ENCODE data around the gene TMEM181.
"Not testable (repeated sequence)": the region's sequence is repeated elsewhere in the genome, so short reads cannot be mapped to it uniquely, and the experiment has no call there.

TMEM181 gene

DNA sequence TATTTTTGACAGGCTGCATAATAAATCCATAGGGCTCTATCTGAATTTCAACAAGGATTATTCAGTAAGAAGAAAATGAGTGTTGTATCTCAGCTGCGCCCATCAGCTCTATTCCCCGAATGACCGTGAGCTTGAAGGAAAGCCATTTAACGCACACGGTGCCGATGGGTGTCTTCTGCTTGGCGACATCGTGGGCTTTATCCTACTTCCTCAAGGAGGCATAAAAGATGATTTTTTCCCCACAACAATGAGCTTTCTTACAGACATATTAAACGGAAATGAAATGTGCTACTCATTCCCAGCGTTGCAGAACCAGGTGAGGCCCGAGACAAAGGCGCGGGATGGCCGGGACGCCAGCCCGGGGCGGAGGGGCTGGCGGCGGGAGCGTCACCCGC lies 83.9 kb downstream of the TMEM181 start:
- DNase-seq: no peak

DNA sequence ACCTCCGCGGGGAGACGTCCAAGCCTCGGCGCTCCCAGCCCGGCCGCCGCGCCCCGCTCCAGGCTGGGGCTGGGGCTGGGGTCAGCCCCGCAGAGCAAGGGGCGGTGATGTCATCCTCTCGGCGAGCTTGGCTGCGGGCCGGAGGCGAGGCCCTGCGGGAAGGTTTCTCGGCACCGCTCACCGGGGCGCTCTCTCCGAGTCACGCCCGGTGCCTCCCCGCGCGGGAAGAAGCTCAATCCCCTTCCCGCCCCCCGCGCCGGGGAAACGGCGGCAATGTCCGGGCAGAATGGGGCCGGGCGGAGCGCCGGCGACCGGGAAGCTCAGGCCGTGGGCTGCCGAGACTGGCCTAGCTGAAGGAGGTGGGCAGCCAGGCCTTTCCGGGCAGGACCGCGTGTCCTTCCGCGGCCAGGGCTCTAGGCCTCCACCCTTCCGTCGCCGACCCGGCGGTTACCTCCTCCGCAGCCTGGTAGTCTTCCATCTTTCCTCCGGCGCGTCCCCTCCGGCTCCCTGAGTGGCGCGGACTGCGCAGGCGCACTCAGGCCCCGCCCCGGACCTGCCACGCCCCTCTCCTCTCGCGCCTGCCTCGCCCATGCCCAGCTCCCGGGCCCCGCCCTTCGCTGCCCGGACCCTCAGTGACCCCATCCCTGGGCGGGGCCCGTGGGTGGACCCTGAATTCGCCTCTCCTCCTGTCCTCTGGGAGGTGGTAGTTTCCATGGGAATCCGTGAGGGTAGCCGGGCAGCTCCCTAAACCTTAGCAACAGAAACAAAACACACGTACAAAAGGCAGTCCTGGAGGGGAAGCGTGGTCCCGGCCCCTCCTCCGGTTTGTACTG lies 84.6 kb downstream of the TMEM181 start, which contains the start of gene DYNLT1:
Gene DYNLT1 (minus strand): TSS at position 513 of the 833 bp plus-strand sequence. CDS start 35 bp downstream, at position 478.
- DNase-seq: peak; percentile 88

DNA sequence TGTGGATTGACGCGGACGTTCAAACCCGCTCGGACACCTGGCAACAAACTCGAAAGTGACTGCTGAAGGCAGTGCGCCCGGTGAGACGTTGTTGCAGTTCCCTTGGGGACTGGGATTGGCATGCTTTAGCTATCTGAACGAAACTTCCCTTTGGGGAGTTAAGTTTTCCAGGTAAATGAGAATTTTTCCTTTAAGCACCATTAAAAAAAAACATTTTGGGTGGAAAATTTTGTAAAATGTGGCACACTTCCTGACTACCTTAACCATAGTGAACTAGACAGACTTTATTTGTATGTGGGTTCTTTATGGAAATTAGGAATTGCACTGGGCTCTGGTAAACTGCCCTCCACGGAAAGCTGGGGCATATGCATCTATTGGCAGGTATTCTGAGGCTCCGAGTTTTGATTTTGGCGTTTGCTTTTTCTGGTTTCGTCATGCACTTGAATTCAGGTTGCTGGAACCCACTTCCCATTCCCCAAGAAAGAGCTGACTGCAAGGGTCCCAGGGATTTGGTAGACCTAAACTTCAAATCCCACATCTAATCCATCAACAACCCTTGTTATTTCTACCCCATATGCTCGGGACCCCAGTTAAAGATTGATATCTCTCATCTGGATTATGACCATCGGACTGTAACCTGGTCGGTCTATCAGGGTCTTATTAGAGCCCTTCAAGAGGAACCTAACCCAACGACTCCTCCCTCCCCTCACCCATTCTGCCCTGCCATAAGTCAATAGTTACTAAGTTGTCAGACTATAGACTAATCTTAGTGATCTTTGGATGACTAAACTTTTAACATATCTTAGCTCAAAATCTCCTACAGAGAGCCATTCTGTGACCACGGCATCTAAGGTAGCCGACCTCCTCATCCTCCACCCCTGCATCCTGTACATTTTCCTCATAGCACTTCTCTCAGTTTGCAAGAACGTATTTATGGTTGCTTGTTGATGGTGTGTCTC lies 85.5 kb downstream of the TMEM181 start:
- no peak for DNase-seq

DNA sequence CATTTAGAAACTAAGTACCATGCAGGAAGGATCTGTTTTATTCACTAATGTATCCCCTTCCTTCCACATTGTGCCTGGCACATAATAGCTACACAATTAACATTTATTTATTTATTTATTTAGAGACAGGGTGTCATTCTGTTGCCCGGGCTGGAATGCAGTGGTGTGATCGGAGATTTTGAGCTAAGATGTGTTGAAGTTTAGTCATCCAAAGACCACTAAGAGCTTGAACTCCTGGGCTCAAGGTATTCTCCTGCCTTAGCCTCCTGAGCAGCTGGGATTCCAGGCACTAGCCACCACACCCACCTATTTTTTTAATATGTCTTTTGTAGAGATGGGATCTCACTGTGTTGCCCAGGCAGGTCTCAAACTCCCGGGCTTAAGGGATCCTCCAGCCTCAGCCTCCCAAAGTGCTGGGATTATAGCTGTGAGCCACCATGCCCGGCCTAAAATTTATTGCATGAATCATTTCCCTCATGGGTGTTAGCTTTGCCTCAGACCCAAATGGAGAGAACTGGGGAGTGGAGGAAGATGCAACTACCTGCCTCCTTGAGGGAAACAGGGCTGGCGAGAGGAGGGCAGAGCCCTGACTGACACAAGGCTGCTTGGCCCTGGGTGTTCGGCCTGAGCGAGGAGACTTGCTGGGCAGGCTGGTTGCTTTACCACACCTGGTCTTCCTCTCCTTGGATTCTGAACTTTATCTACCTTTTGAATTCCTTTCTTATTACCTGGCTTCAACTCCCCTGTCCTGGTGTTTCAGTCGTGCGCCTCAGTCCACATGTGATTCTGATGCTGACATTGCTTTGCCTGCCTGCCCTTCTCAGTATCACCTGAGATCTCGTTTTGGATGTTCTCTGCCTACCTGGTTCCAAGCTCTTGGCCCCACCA lies 86.4 kb downstream of the TMEM181 start:
- DNase-seq: no peak

DNA sequence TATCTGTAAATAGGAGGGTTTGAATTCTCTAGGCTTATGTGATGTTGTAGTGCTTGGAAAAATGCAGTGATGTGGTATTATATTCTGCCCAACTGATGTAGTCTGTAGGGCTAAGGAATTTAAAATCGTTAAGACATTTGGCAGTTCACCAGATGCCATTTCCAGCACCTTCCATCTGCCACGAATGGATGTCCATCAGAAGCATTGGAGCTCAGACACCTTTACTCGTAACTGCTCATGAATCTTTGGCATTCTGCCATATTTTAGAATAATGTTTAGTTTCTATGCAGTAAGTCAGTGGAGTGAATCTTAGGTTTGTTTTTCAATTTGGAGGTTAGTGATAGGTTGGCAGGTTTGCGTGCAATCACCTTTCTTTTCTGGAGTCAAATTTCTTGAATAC lies 87.6 kb downstream of the TMEM181 start:
- no peak for DNase-seq

DNA sequence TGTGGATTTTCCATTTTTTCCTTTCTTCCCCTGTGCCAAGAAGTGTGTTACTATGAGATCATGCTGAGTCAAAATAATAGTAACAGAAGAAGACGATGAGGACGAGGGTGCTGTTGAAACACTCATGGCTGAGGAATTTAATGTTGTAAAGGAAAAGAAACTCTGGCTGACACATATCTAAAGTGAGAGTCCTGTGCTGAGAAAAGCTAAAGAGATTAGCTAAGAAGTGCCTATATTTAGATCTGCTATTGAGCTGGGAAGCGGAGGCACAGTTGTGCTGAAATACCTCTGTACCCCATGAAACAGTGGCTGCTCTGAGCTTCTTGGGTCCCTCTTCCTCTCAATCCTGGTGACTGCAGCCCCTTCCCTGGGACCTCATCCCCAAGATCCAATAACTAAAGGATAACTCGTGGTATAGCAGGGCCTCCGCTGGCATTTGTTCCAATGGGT lies 88.8 kb downstream of the TMEM181 start:
- no peak for DNase-seq

DNA sequence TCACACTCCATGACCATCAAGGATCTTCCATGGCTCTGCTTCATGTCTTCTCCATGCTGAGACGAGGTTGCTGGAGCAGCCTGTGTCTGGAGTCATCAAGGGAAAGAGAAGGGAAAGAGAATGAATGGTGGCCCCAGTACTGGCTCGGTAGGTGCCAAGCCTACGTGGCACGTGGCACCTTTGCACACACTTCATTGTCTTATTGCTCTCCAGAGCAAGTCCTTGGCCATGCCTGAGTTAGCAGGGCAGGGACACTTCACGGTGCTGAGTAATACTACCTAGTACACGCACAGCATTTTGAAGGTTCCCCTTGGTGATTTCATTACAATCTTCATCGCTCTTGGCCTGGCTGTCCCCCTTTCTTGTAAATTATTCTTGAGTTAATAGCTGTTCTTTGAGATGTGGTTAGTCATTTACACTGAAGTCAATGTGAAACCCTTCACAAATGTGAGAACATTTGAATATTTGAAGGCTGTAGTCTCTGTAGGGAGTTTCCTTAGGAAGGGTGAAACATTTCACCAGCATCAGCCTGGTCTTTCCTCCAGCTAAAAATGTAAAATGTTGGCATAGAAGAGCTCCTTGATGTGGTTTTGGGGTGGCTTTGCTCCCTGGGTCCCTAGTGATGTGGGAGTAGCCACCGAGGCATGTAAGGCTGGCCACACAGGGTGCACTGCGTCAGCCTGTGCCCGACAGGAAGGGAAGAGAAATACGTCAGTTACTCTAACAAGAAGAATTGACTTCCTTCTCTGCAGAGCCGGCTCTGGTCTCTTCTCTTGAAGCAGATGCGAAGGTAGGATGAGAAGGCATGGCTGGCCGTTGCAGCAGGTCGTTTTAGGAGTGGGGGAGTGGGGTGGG lies 89.6 kb downstream of the TMEM181 start, which contains the start of gene SYTL3:
Gene SYTL3 (plus strand): TSS at position 766 of the 855 bp plus-strand sequence. CDS start 13,215 bp downstream, outside the sequence.
- peak; percentile 46 for DNase-seq

DNA sequence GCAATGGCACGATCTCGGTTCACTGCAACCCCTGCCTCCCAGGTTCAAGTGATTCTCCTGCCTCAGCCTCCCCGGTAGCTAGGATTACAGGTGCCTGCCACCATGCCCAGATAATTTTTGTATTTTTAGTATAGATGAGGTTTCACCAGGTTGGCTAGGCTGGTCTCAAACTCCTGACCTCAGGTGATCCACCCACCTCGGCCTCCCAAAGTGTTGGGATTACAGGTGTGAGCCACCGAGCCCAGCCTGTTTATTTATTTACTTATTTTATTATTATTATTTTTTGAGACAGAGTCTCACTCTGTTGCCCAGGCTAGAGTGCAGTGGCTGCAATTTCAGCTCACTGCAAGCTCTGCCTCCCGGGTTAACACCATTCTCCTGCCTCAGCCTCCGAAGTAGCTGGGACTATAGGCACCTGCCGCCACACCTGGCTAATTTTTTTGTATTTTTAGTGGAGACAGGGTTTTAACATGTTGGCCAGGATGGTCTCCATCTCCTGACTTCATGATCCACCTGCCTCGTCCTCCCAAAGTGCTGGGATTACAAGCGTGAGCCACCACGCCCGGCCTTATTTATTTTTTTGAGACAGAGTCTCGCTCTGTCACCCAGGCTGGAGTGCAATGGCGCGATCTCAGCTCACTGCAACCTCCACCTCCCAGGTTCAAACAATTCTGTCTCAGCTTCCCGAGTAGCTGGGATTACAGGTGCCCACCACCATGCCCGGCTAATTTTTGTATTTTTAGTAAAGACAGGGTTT lies 92.3 kb downstream of the TMEM181 start:
- DNase-seq: not testable (repeated sequence)

DNA sequence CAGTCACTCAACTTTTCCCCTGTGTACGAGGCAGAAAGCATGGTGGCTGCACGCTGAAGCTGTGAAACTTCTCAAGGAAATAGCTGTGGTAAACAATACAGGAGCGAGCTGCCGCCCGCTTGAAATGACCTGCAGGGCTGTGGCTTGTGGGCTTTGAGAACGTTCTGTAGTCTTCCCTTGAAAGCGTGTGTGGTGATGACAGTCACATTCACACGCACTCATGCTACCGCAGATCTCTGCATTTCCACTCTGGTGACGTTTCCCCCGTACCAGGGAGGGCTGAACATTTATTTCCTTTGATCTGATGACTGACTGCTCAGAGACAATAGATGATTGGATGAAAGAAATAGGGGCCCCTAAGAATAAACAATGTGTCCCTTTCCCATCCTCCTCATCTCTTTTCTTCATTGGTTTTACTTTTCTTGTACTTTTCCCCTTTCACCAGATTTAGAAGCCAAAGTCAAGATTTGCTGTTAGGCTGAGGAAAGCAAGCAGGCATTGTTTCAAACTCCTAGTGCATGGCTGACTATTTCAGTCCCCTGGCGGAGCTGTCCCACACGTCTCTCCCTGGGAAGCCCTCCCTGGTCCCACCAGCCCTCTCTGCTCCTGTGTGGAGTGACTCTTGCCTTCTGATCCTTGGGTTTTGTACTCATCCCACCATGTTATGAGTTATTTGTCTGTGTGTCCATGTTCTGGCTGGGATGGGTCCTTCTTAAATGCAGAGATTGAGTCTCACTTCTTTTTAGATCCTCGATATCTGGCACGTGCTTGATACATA lies 93.9 kb downstream of the TMEM181 start:
- DNase-seq: peak; percentile 62

DNA sequence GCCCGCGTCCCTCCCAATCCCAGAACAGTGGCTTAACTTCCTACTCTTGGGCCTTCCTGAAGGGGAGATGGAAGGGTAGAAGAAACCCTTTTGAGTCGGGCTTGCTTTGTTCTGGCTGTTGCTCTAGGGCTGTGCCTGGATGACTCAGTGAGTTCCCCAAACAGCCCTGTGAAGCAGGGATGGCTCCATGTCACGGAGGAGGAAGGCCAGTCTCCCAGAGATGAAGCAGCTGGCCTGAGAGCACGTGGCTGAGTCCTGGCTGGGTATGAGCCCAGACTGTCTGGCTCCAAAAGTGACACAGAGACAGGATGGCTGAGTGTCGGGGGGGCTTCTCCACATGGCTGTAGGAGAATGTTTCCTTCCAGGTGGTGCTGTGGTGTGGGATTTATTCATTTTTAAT lies 94.6 kb downstream of the TMEM181 start:
- no peak for DNase-seq

DNA sequence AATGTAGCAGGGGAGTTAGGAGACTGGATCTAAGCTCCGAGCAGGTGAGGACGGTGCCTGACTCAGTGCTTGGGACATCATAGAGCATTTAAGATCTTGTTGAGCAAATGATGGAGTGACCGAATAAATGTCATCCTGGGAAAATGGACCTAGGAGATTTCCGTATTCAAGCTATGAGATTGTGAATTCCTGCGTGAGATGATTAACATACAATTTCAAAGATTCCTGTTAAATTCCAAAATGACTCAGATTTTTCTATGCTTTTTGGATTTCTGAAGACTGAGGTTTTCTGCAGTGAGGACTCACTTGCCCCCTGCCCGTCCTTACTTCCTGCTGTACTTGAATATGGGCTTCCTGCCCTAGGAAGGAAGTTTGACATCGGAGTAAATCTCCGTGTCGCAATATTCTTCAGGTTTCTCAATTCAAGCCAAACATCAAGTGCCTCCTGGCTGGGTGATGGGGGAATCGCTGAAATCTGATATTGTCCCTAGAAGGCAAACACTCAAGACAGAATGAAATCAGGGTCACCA lies 95.1 kb downstream of the TMEM181 start:
- DNase-seq: no peak

DNA sequence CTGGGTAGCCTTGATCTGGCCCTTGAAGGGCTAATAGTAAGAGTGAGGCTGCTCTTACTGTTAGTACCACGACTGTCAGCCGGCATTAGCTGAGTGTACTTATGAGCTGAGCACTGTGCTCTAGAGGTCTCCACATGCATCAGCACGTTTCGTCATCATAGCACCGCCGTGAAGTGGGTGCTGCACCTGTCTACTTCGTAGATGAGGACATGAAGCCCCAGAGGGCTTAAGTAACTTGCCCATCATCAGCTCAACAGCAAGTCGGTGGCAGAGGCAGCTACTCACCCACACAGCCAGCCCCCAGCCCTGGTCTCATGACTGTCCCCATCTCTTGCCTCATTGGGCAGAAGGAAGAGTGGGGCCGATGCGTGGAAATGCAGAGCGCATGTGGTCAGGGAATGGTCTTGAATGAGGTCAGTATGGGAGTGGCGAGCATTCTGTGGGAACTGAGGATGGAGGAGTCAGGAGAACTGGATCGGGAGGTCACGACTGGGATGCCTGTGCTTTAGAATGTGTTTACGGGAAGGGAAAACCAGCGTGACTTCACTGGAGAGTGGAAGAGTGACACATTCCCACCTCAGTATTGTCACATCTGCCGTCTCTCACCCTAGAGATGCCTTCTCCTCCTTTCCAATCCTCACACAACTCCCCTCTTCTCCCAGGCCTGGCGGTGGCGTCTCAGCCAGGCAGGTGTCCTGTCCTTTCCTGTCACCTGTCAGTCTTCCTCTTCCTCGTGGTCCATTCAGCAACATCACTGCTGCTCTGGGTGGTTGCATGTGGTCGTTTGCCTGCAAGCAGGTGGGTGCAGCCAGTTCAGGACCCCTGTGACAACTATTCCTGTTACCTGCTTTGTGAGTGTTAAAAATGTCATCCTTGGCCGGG lies 95.9 kb downstream of the TMEM181 start:
- no peak for DNase-seq

DNA sequence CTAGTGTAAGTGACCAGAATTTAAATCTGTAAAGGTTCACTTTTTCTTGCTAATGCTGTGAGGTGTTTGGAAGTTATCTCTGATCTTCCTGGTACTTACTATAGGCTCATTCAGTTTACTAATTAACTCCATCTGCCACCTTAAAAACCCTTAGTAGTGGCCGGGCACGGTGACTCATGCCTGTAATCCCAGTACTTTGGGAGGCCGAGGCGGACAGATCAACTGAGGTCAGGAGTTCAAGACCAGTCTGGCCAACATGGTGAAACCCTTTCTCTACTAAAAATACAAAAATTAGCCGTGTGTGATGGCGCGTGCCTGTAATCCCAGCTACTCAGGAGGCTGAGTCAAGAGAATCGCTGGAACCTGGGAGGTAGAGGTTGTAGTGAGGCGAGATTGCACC lies 97.1 kb downstream of the TMEM181 start:
- not testable (repeated sequence) for DNase-seq

DNA sequence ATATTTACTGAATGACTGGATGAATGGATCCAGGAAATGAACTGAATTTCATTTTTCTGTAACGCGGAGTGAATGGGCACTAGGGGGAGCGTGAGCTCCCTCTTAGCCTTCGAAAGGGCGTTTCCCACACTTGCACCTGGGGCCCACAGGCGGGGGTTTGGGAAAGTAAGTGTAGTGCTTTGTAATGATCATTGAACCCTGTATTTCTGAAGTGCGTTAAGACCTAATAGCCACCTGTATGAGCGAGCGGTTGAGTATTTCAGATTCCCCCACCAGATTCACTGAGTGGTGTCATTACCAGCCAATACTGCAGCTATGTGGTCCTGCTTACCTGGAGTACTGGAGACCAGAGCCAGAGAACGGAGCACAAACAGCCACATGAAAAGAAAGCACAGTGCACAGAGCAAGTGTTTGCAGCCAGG lies 100.5 kb downstream of the TMEM181 start:
- DNase-seq: no peak

DNA sequence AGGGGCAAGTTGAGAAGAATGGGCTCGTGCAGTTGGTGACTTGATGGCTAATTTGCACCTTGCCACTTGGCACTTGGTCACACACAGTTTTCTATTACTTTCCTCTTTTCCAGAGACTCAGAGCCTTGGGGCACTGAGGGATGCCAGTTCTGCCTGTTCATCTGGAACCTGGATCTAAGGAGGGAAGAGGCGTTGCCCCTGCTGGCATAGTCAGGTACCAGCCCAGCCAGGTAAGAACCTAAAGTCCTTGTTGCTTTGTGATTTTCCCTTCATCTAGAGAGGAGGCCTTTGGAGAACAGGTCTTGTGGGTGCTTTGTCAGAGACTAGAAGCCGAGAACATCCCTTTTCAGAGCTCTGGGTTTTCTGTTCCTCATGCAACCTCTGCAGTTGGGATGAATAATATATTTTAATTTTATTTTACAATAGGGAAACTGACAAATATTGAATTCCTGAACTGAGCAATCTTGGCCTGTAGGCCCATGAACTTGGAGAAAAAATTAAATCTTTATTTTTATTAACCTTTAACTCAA lies 101.3 kb downstream of the TMEM181 start:
- no peak for DNase-seq

DNA sequence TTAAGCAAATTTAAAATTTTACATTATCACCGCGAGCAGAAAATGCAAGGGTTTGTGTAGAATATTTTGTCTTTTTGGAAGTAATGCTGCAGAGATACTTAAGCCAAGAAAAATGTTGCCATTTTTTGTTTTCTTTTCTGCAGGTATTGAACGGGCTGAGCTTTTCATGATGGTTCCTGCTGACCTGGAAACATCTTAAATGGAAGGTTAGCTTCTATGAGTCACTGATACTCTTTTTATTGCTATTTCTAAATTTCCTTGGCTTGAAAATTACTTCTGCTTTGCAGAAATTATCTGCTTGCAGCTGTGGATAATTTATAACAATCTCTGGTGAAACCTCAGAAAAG lies 102.7 kb downstream of the TMEM181 start:
- DNase-seq: no peak

DNA sequence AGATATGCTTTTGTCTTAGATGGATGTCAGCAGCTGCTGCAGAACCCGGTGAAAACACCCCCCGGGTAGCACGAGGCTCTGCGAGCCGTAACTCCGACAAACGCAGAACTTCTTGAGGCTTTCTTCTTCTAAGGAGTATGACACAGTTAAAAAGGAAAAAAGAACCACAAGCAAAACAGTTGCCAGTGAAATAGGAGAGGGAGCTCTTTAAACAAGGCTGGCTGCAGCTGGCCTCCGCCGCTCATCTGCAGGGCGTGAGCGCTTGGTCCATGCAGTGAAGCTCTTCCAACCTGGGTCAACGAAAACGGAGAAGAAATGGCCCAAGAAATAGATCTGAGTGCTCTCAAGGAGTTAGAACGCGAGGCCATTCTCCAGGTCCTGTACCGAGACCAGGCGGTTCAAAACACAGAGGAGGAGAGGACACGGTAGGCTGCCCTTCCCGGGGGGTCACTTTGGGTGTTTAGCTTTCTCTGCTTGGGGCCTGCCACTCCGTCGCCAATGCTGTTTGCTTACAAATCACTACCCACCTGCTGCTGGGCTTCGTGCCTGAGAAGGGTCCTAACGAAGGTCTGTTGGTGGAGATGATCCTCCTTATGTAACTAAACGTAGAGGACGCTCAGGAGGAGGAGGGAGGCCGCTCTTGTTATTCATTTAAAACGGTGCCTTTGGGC lies 103.2 kb downstream of the TMEM181 start:
- peak; percentile 39 for DNase-seq

All from GDM1 (cell line).